H9 (cell line): ENCODE measurements around the gene TRAF3IP1. TPM values are rescaled to one million over a fixed set of nuclear protein-coding genes. Genes with fewer than 3 reads are reported as not detected.

Experiments
- DNase-seq: peaks from one replicate; pipeline ENCODE4 v3.0.0-alpha.2; 2017
- H2AFZ ChIP-seq: one replicate; pipeline ENCODE4 v1.6.1; 2013; ENCODE audit warnings: mild to moderate bottlenecking, low read length, control low read depth, moderate library complexity
- H2AK5ac ChIP-seq: 2 replicates; pipeline ENCODE4 v1.6.1; 2013; ENCODE audit warnings: low read length, control low read depth, mixed read lengths; ENCODE audit not compliant: insufficient read length
- H2BK120ac ChIP-seq: one replicate; pipeline ENCODE4 v1.6.1; 2013; ENCODE audit warnings: low read depth, mild to moderate bottlenecking, low read length, control low read depth, inconsistent platforms; ENCODE audit not compliant: poor library complexity, severe bottlenecking
- H2BK12ac ChIP-seq: 2 replicates; pipeline ENCODE4 v1.6.1; 2013; ENCODE audit warnings: low read length, control low read depth, mixed read lengths, low read depth; ENCODE audit not compliant: insufficient read length
- H2BK15ac ChIP-seq: 2 replicates; pipeline ENCODE4 v1.6.1; 2013; ENCODE audit warnings: low read depth, low read length, control low read depth
- H2BK20ac ChIP-seq: one replicate; pipeline ENCODE4 v1.6.1; 2013; ENCODE audit warnings: low read depth, mild to moderate bottlenecking, low read length, control low read depth, inconsistent platforms; ENCODE audit not compliant: poor library complexity, severe bottlenecking
- H2BK5ac ChIP-seq: 2 replicates; pipeline ENCODE4 v1.6.1; 2013; ENCODE audit warnings: low read length, control low read depth, mixed read lengths; ENCODE audit not compliant: insufficient read length
- H3K14ac ChIP-seq: 2 replicates; pipeline ENCODE4 v1.6.1; 2013; ENCODE audit warnings: low read length, control low read depth; ENCODE audit not compliant: insufficient read depth
- H3K18ac ChIP-seq: 2 replicates; pipeline ENCODE4 v1.6.1; 2013; ENCODE audit warnings: low read depth, mild to moderate bottlenecking, mixed read lengths, low read length, control low read depth; ENCODE audit not compliant: insufficient read length
- H3K23ac ChIP-seq: 2 replicates; pipeline ENCODE4 v1.6.1; 2013; ENCODE audit warnings: low read length, control low read depth, mixed read lengths, low read depth; ENCODE audit not compliant: insufficient read length
- H3K23me2 ChIP-seq: 2 replicates; pipeline ENCODE4 v1.6.1; 2013; ENCODE audit warnings: low read depth, mild to moderate bottlenecking, mixed read lengths, low read length, control low read depth; ENCODE audit not compliant: insufficient read length, poor library complexity, severe bottlenecking
- H3K27ac ChIP-seq: 2 replicates; pipeline ENCODE4 v1.5.1; 2013; ENCODE audit warnings: low read length, control low read depth, mixed read lengths, low read depth; ENCODE audit not compliant: insufficient read length
- H3K27me3 ChIP-seq: 2 replicates; pipeline ENCODE4 v1.6.1; 2013; ENCODE audit warnings: low read length, control low read depth, inconsistent platforms; ENCODE audit not compliant: insufficient read depth
- H3K4ac ChIP-seq: 2 replicates; pipeline ENCODE4 v1.6.1; 2013; ENCODE audit warnings: low read depth, mild to moderate bottlenecking, control low read depth, inconsistent platforms, low read length, moderate library complexity
- H3K4me1 ChIP-seq: 2 replicates; pipeline ENCODE4 v1.6.1; 2013; ENCODE audit warnings: low read length, control low read depth, inconsistent platforms; ENCODE audit not compliant: insufficient read depth
- H3K4me2 ChIP-seq: 2 replicates; pipeline ENCODE4 v1.6.1; 2013; ENCODE audit warnings: low read length, control low read depth, mixed read lengths; ENCODE audit not compliant: insufficient read length, insufficient read depth
- H3K56ac ChIP-seq: 2 replicates; pipeline ENCODE4 v1.6.1; 2013; ENCODE audit warnings: low read depth, mild to moderate bottlenecking, mixed read lengths, low read length, control low read depth; ENCODE audit not compliant: insufficient read length
- H3K79me1 ChIP-seq: 2 replicates; pipeline ENCODE4 v1.6.1; 2013; ENCODE audit warnings: low read depth, mild to moderate bottlenecking, moderate library complexity, low read length, control low read depth, inconsistent platforms; ENCODE audit not compliant: insufficient read depth, poor library complexity, severe bottlenecking
- H3K79me2 ChIP-seq: 2 replicates; pipeline ENCODE4 v1.6.1; 2013; ENCODE audit warnings: low read length, control low read depth, inconsistent platforms; ENCODE audit not compliant: insufficient read depth
- H3K9ac ChIP-seq: 2 replicates; pipeline ENCODE4 v1.6.1; 2013; ENCODE audit warnings: low read length, control low read depth, mixed read lengths; ENCODE audit not compliant: insufficient read length; ENCODE audit errors: extremely low read depth
- H3K9me3 ChIP-seq: one replicate; pipeline ENCODE4 v1.6.1; 2013; ENCODE audit warnings: low read depth, low read length, inconsistent platforms; ENCODE audit not compliant: control insufficient read depth
- H3T11ph ChIP-seq: one replicate; pipeline ENCODE4 v1.6.1; 2013; ENCODE audit warnings: mild to moderate bottlenecking, low read length, control low read depth, inconsistent platforms
- H4K20me1 ChIP-seq: one replicate; pipeline ENCODE4 v1.6.1; 2013; ENCODE audit not compliant: control insufficient read depth, insufficient read length, insufficient read depth
- H4K5ac ChIP-seq: 2 replicates; pipeline ENCODE4 v1.6.1; 2013; ENCODE audit warnings: low read depth, mild to moderate bottlenecking, mixed read lengths, low read length, control low read depth; ENCODE audit not compliant: insufficient read length
- H4K8ac ChIP-seq: replicated peaks from 2 replicates; pipeline ENCODE4 v1.6.1; 2013; ENCODE audit warnings: low read length, control low read depth, mixed read lengths, low read depth; ENCODE audit not compliant: insufficient read length
- H4K91ac ChIP-seq: 2 replicates; pipeline ENCODE4 v1.6.1; 2013; ENCODE audit warnings: low read depth, mild to moderate bottlenecking, moderate library complexity, mixed read lengths, low read length, control low read depth; ENCODE audit not compliant: insufficient read length
- H3K27ac Mint-ChIP-seq, 3 experiments: 2 replicates in 2 of 3; 3 replicates in 1 of 3; pipeline ENCODE4 v1.8.0; 2020 to 2021; ENCODE audit warnings: mixed read lengths in 3 of 3, mild to moderate bottlenecking in 1 of 3, moderate library complexity in 1 of 3
- H3K27me3 Mint-ChIP-seq: 2 replicates; pipeline ENCODE4 v1.8.0; 2021; ENCODE audit warnings: low read depth, mild to moderate bottlenecking, moderate library complexity, mixed read lengths
- H3K36me3 Mint-ChIP-seq, 3 experiments: 2 replicates in 2 of 3; 3 replicates in 1 of 3; pipeline ENCODE4 v1.8.0; 2020 to 2021; ENCODE audit warnings: low read depth in 3 of 3, mixed read lengths in 3 of 3; ENCODE audit not compliant: insufficient read depth in 1 of 3
- H3K4me1 Mint-ChIP-seq, 2 experiments: 2 replicates each; pipeline ENCODE4 v1.8.0; 2020; ENCODE audit warnings: mixed read lengths in 2 of 2
- H3K4me3 Mint-ChIP-seq, 2 experiments: 2 replicates in 1 of 2; 3 replicates in 1 of 2; pipeline ENCODE4 v1.8.0; 2020 to 2021; ENCODE audit warnings: mild to moderate bottlenecking in 2 of 2, mixed read lengths in 2 of 2, moderate library complexity in 1 of 2
- H3K9me3 Mint-ChIP-seq, 2 experiments: 2 replicates in 1 of 2; 3 replicates in 1 of 2; pipeline ENCODE4 v1.8.0; 2020; ENCODE audit warnings: mild to moderate bottlenecking in 2 of 2, mixed read lengths in 2 of 2, moderate library complexity in 1 of 2
- WGBS: extraction: QIAGEN DNeasy Blood & Tissue Kit; methylation state at CpG from one replicate; pipeline ENCODE4 v1.1.7; 2013; ENCODE audit warnings: missing lambda C conversion rate, low lambda C conversion rate, mixed read lengths; ENCODE audit not compliant: insufficient read length; ENCODE audit errors: extremely low coverage; 5-methylcytosine and 5-hydroxymethylcytosine counted together
- total RNA-seq: library from RNA; stranded (reverse); gene quantifications from 2 replicates; pipeline ENCODE4 v1.2.1, GENCODE V29; 2021
- TF ChIP-seq, protein P1 (sequence below): fragments of 200-600 bp; sonication (generic); conservative IDR thresholded peaks from 3 replicates; pipeline ENCODE4 v1.8.0; 2021; ENCODE audit warnings: antibody characterized with exemption, mild to moderate bottlenecking

The TRAF3IP1 gene
- total RNA-seq, 1 experiment from 2014 or later, result 16.4 TPM

DNA sequence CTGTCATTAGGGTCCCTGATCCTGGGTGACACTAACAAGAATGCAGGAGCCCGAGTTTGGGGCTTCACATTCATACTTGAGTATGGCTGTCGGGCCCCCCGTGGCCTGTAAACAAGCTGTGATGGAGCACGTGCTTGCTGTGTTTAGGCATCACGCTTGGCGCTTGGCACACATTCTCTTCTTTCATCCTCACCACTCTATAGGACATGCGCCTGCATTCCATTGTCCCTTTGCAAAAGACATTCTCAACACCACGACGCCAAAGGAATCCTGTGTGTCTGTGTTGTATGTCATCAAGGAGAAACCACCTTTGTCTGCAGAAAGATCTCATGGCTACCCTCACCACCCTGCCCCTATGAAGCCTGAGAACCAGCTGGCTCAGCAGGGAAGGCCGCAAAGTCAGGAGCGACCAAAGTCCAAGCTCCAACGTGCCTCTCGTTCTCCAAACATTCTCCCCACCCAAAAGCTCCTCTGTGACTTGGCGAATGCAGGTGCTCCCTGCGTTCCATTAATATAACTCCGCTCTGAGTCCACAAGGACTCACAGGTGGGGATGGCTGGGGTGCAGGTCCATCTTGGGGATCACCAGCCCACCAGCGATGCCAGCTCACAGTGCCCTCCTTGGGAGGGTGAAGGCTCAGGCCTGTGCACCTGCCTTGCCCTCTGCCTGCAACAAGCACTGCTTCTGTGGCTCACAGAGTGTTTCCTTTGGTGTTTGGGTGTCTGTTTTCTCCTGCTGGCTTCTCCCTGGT is 25.8 kb upstream of the TRAF3IP1 start:
- H3K9ac ChIP-seq, result no peak overlapping the region

More for the DNA sequence above, 25.8 kb upstream of the TRAF3IP1 start:
- peaks cover 13 to 18% of the 10 kb centered on the region in 2 experiments for H3K4me1 Mint-ChIP-seq
- Histone ChIP-seq H3K79me2 (no peaks in the 10 kb centered on the region), H2BK120ac (no peak overlapping the region), H2BK20ac (no peak overlapping the region), H4K91ac (no peak overlapping the region), H2BK5ac (no peak overlapping the region), H3K14ac (no peak overlapping the region), H3K23me2 (peaks cover under 1% of the 10 kb centered on the region), H3K23ac (no peak overlapping the region), H3K56ac (no peak overlapping the region), H2AFZ (no peak overlapping the region), H2BK12ac (no peak overlapping the region), H4K5ac (no peak overlapping the region), H3K27ac (no peak overlapping the region), H2BK15ac (no peak overlapping the region), H3K18ac (no peak overlapping the region), H3K9me3 (no peaks in the 10 kb centered on the region), H3K79me1 (no peaks in the 10 kb centered on the region), H4K20me1 (no peaks in the 10 kb centered on the region), H2AK5ac (no peak overlapping the region), H3K4me1 (no peaks in the 10 kb centered on the region), H3K27me3 (no peaks in the 10 kb centered on the region), H3K4me2 (no peak overlapping the region), H3T11ph (no peak overlapping the region), H4K8ac (no peak overlapping the region), H3K4ac (no peak overlapping the region)
- H3K27me3 Mint-ChIP-seq, result peaks cover 30% of the 10 kb centered on the region
- TF ChIP-seq, protein P1, sequence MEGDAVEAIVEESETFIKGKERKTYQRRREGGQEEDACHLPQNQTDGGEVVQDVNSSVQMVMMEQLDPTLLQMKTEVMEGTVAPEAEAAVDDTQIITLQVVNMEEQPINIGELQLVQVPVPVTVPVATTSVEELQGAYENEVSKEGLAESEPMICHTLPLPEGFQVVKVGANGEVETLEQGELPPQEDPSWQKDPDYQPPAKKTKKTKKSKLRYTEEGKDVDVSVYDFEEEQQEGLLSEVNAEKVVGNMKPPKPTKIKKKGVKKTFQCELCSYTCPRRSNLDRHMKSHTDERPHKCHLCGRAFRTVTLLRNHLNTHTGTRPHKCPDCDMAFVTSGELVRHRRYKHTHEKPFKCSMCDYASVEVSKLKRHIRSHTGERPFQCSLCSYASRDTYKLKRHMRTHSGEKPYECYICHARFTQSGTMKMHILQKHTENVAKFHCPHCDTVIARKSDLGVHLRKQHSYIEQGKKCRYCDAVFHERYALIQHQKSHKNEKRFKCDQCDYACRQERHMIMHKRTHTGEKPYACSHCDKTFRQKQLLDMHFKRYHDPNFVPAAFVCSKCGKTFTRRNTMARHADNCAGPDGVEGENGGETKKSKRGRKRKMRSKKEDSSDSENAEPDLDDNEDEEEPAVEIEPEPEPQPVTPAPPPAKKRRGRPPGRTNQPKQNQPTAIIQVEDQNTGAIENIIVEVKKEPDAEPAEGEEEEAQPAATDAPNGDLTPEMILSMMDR, result no peak
- no CpG with 5 or more reads among the region's 17 CpGs for WGBS
- H3K4me3 Mint-ChIP-seq, result no peak overlapping the region
- H3K27ac Mint-ChIP-seq, result no peak overlapping the region
- DNase-seq, result no peak
- H3K36me3 Mint-ChIP-seq, result no peaks in the 10 kb centered on the region; a peak in 1 of 7 replicates
- no peaks in the 10 kb centered on the region for H3K9me3 Mint-ChIP-seq
